ENCODE data around the gene KRT16. TPM values are rescaled to one million over a fixed set of nuclear protein-coding genes. Genes with fewer than 3 reads are reported as not detected.

Gene KRT16
- total RNA-seq, 1 donor from 2014 or later, result 0.40 TPM

GRCh38 chr17:41634639-41635038, 22.1 kb upstream of the KRT16 start:
- Mint-ChIP-seq H3K27me3 (ENCODE audit: low read depth) (no peaks in the 10 kb centered on the region), H3K4me3 (no peak overlapping the region), H3K9me3 (no peaks in the 10 kb centered on the region), H3K4me1 (peaks cover 17% of the 10 kb centered on the region), H3K27ac (peak overlapping the region; percentile 87), H3K36me3 (no peaks in the 10 kb centered on the region)
- no peak for DNase-seq (ENCODE audit: low spot score in 2 of 2, unreplicated experiment in 2 of 2)
- TF ChIP-seq, protein P1, sequence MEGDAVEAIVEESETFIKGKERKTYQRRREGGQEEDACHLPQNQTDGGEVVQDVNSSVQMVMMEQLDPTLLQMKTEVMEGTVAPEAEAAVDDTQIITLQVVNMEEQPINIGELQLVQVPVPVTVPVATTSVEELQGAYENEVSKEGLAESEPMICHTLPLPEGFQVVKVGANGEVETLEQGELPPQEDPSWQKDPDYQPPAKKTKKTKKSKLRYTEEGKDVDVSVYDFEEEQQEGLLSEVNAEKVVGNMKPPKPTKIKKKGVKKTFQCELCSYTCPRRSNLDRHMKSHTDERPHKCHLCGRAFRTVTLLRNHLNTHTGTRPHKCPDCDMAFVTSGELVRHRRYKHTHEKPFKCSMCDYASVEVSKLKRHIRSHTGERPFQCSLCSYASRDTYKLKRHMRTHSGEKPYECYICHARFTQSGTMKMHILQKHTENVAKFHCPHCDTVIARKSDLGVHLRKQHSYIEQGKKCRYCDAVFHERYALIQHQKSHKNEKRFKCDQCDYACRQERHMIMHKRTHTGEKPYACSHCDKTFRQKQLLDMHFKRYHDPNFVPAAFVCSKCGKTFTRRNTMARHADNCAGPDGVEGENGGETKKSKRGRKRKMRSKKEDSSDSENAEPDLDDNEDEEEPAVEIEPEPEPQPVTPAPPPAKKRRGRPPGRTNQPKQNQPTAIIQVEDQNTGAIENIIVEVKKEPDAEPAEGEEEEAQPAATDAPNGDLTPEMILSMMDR (IDR thresholded peaks at IDR 0.05; ENCODE audit: unreplicated experiment), result no peak

GRCh38 chr17:41633556-41634199, 21.1 kb upstream of the KRT16 start:
- Mint-ChIP-seq H3K4me3 (no peak overlapping the region), H3K27me3 (ENCODE audit: low read depth) (no peaks in the 10 kb centered on the region), H3K9me3 (no peaks in the 10 kb centered on the region), H3K4me1 (peaks cover 19% of the 10 kb centered on the region), H3K36me3 (no peaks in the 10 kb centered on the region), H3K27ac (no peak overlapping the region)
- no peak for DNase-seq (ENCODE audit: low spot score in 2 of 2, unreplicated experiment in 2 of 2)
- TF ChIP-seq, protein P1 (IDR thresholded peaks at IDR 0.05; ENCODE audit: unreplicated experiment), result no peak

DNA sequence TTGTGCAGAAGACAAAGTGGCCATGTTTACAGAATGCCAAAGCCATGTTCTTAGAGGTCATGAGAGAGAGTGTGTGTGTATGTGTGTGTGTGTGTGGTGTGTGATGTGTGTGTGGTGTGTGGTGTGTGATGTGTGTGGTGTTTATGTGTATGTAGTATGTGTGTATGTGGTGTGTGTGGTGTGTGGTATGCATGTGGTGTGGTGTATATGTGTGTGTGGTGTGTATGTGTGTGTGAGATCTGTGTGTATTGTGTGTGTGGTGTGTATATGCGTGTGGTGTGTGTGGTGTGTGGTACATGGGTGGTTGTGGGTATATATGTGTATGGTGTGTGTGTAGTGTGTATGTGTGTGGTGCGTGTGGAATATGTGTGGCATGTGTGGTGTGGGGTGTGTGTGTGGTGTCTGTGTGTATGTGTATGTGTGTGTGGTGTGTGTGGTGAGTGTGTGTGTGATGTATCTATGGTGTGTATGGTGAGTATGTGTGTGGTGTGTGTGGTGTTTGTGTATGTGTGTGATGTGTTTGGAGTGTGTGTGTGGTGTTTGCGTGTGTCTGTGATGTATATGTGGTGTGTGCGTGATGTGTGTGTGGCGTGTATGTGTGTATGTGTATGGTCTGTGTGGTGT, 20.0 kb upstream of the KRT16 start:
- DNase-seq (ENCODE audit: low spot score in 2 of 2, unreplicated experiment in 2 of 2), result no peak
- Mint-ChIP-seq H3K4me3 (no peak overlapping the region), H3K27ac (no peak overlapping the region), H3K36me3 (no peaks in the 10 kb centered on the region), H3K27me3 (ENCODE audit: low read depth) (no peaks in the 10 kb centered on the region), H3K4me1 (peaks cover 13% of the 10 kb centered on the region), H3K9me3 (no peaks in the 10 kb centered on the region)
- TF ChIP-seq, protein P1 (IDR thresholded peaks at IDR 0.05; ENCODE audit: unreplicated experiment), result no peak

DNA sequence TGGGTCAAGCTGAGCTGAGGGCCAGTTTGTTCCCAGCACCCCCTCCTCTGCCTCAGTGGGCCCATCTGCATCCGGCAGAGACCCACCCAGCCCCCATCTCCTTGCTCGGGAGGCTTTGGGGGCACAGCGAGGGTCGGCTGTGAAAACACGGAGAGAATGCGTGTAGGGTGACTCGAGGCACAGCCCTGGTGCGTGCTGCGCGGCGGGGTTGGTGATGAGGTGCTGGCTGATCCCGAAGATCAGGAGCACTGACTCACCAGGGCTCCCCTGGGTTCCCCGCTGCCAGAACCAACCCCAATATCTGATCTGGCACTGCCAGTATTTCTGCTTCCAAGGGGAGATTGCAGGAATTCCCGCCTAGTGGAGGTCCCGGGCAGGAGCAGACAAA, 19.3 kb upstream of the KRT16 start:
- TF ChIP-seq, protein P1 (IDR thresholded peaks at IDR 0.05; ENCODE audit: unreplicated experiment), result no peak
- H3K4me1 Mint-ChIP-seq, result peaks cover 13% of the 10 kb centered on the region
- H3K36me3 Mint-ChIP-seq, result no peaks in the 10 kb centered on the region
- H3K4me3 Mint-ChIP-seq, result no peak overlapping the region
- no peak overlapping the region for H3K27ac Mint-ChIP-seq
- H3K9me3 Mint-ChIP-seq, result no peaks in the 10 kb centered on the region
- no peaks in the 10 kb centered on the region for H3K27me3 Mint-ChIP-seq (ENCODE audit: low read depth)
- no peak for DNase-seq (ENCODE audit: low spot score in 2 of 2, unreplicated experiment in 2 of 2)

DNA sequence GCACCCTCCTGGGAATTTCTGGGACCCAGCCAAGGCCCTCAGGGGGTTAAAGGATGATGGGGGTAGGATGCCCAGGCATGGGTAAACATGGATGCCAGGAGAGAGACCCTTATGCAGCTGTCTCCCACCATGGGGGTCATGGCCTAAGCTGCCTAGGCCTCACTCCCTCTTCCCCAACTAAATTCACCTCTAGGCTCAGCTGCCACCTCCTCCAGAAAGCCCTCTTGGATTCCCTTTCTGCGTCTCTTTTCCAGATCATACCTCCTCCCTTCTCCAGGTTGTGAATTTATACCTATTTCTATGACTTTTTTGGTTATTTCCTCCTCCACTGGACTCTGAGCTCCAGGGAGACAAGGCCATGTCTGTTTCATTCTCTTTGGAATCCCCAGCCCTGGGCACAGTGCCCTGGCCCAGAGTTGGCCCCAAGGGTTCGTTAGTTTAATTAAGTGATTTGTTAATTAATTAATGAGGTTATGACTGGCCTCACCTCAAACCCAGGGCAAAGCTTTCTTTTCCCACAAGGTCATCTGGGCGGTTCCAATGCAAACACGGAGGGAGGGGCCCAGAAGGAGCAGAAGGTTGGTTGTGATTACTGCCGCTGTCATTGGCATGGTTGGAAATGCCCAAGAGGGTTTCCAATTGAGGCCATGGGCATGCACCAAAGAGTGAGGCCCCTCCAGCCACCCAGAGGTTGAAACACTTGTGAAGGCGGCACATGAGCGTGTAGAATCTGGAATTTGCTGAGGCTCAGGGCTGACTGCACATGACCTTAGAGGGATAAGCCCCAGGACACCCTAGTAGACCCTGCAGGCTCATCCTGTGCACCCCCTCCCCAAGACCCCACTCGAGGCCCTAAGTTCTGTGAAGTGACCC, 18.7 kb upstream of the KRT16 start:
- no peak for DNase-seq (ENCODE audit: low spot score in 2 of 2, unreplicated experiment in 2 of 2)
- H3K9me3 Mint-ChIP-seq, result no peaks in the 10 kb centered on the region
- H3K36me3 Mint-ChIP-seq, result no peaks in the 10 kb centered on the region
- H3K27me3 Mint-ChIP-seq (ENCODE audit: low read depth), result no peaks in the 10 kb centered on the region
- peaks cover 15% of the 10 kb centered on the region for H3K4me1 Mint-ChIP-seq
- H3K4me3 Mint-ChIP-seq, result no peak overlapping the region
- no peak overlapping the region for H3K27ac Mint-ChIP-seq
- TF ChIP-seq, protein P1 (IDR thresholded peaks at IDR 0.05; ENCODE audit: unreplicated experiment), result no peak

Data from mesothelial cell of epicardium (in vitro differentiated cells).